ENCODE results near the gene SLIT3.

The SLIT3 gene

GRCh38 chr5:169098331-169099121, 202.4 kb downstream of the SLIT3 start:
- no peak for FAIRE-seq

- FAIRE-seq = no peak
These were observed 203.3 kb downstream of the SLIT3 start for GRCh38 chr5:169097374-169098326.

- no peak for FAIRE-seq
These were observed 205.0 kb downstream of the SLIT3 start for GRCh38 chr5:169095976-169096375.

- FAIRE-seq = no peak
These were observed 205.5 kb downstream of the SLIT3 start for GRCh38 chr5:169095410-169095960.

GRCh38 chr5:169094586-169095409, 206.1 kb downstream of the SLIT3 start:
- no peak for FAIRE-seq

- no peak for FAIRE-seq
These were observed 209.5 kb downstream of the SLIT3 start for GRCh38 chr5:169091396-169091980.

GRCh38 chr5:169089343-169089742, 211.6 kb downstream of the SLIT3 start:
- FAIRE-seq = no peak

- FAIRE-seq = no peak
These were observed 212.8 kb downstream of the SLIT3 start for GRCh38 chr5:169088028-169088725.

- FAIRE-seq = no peak
These were observed 215.3 kb downstream of the SLIT3 start for GRCh38 chr5:169085636-169086035.

GRCh38 chr5:169085212-169085611, 215.7 kb downstream of the SLIT3 start:
- no peak for FAIRE-seq

- FAIRE-seq = no peak
These were observed 216.2 kb downstream of the SLIT3 start for GRCh38 chr5:169084775-169085174.

- FAIRE-seq = no peak
These were observed 217.4 kb downstream of the SLIT3 start for GRCh38 chr5:169083394-169084018.

- no peak for FAIRE-seq
These were observed 219.8 kb downstream of the SLIT3 start for GRCh38 chr5:169081000-169081724.

- FAIRE-seq = no peak
These were observed 220.5 kb downstream of the SLIT3 start for GRCh38 chr5:169080448-169080911.

- no peak for FAIRE-seq
These were observed 221.2 kb downstream of the SLIT3 start for GRCh38 chr5:169079697-169080096.

GRCh38 chr5:169074839-169075238, 226.1 kb downstream of the SLIT3 start:
- no peak for FAIRE-seq

- no peak for FAIRE-seq
These were observed 228.7 kb downstream of the SLIT3 start for GRCh38 chr5:169072233-169072632.

GRCh38 chr5:169070413-169070812, 230.5 kb downstream of the SLIT3 start:
- FAIRE-seq = no peak

- FAIRE-seq = no peak
These were observed 233.2 kb downstream of the SLIT3 start for GRCh38 chr5:169067751-169068173.

- FAIRE-seq = no peak
These were observed 235.5 kb downstream of the SLIT3 start for GRCh38 chr5:169065400-169065799.
